ENCODE data around the gene ROCK2. TPM values are rescaled to one million over a fixed set of nuclear protein-coding genes. Genes with fewer than 3 reads are reported as not detected.

Gene ROCK2
- total and polyA plus RNA-seq, 2 of the 13 experiments (the other 11 are each of a cell fraction or from before 2014, with no cell fraction given): 38.1 to 119 TPM

DNA sequence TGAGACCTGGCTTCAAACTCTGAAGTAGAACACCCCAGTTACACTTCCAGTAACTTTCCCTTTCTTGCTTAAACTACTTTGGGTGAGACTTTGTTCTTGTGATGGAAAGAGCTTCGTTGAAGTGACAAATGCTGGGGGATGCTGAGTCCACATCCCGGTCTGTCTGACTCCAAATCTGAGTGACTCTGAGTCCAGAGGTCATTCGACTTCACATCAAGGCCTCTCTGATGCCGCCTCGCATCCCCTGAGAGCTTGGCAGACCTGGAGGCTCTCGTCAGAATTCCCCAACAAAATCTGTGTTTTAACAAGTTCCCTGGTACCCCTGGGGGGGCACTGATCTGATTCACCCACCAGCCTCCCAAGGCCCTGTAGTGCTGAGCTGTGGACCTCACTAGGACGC is 31.6 kb upstream of the ROCK2 start (continued):
- TF ChIP-seq FOXA3 (CRISPR knock-in tag; IDR thresholded peaks at IDR 0.05) (peak; percentile 31; the same call in 1 of the 2 replicates), ZNF619 (CRISPR knock-in tag; IDR thresholded peaks at IDR 0.05) (no peak), ZNF556 (CRISPR knock-in tag; IDR thresholded peaks at IDR 0.05; ENCODE audit: borderline replicate concordance) (0 out of 2 replicates have a peak, but pooled peaks have one; percentile 37), SAP130 (CRISPR knock-in tag; IDR thresholded peaks at IDR 0.05; ENCODE audit: low read depth) (peak; percentile 54), TBP (CRISPR knock-in tag; IDR thresholded peaks at IDR 0.05) (no peak), ZNF30 (CRISPR knock-in tag; IDR thresholded peaks at IDR 0.05) (no peak), GPN1 (CRISPR knock-in tag; IDR thresholded peaks at IDR 0.05; ENCODE audit: borderline replicate concordance) (no peak), ZNF598 (CRISPR knock-in tag; IDR thresholded peaks at IDR 0.05; ENCODE audit: borderline replicate concordance) (0 out of 2 replicates have a peak, but pooled peaks have one; percentile 37), KLF11 (CRISPR knock-in tag; IDR thresholded peaks at IDR 0.05) (peak; percentile 43; the same call in 1 of the 2 replicates), SIN3B (IDR thresholded peaks at IDR 0.05; ENCODE audit: low read length) (no peak), HNF4A (CRISPR knock-in tag; IDR thresholded peaks at IDR 0.05) (peak; percentile 88), SMYD3 (CRISPR knock-in tag; IDR thresholded peaks at IDR 0.05) (no peak), ZNF605 (CRISPR knock-in tag; IDR thresholded peaks at IDR 0.05) (peak; percentile 68; the same call in 1 of the 2 replicates), SALL2 (CRISPR knock-in tag; IDR thresholded peaks at IDR 0.05) (no peak), NCOR1 (IDR thresholded peaks at IDR 0.05; ENCODE audit: borderline replicate concordance, low read length) (peak; percentile 82)
- TF ChIP-seq, protein P1, sequence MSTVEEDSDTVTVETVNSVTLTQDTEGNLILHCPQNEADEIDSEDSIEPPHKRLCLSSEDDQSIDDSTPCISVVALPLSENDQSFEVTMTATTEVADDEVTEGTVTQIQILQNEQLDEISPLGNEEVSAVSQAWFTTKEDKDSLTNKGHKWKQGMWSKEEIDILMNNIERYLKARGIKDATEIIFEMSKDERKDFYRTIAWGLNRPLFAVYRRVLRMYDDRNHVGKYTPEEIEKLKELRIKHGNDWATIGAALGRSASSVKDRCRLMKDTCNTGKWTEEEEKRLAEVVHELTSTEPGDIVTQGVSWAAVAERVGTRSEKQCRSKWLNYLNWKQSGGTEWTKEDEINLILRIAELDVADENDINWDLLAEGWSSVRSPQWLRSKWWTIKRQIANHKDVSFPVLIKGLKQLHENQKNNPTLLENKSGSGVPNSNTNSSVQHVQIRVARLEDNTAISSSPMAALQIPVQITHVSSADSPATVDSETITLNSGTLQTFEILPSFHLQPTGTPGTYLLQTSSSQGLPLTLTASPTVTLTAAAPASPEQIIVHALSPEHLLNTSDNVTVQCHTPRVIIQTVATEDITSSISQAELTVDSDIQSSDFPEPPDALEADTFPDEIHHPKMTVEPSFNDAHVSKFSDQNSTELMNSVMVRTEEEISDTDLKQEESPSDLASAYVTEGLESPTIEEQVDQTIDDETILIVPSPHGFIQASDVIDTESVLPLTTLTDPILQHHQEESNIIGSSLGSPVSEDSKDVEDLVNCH (CRISPR knock-in tag; IDR thresholded peaks at IDR 0.05): no peak

Measured in HepG2 (cell line).